COLO668 (cell line): Measurements from ENCODE around the gene NXPE3.
"Not testable (repeated sequence)": the region's sequence is repeated elsewhere in the genome, so short reads cannot be mapped to it uniquely, and the experiment has no call there.

Experiments used
- DNase-seq: peaks from one replicate; lab custom pipeline; 2025; ENCODE audit not compliant: unreplicated experiment; lab: John Stamatoyannopoulos, UW

NXPE3 gene

GRCh38 chr3:101851072-101851770 is 72.2 kb downstream of the NXPE3 start:
- no peak for DNase-seq

GRCh38 chr3:101851850-101852714 is 73.1 kb downstream of the NXPE3 start:
- no peak for DNase-seq

- DNase-seq: no peak
Observed at GRCh38 chr3:101852983-101853840, 74.2 kb downstream of the NXPE3 start.

GRCh38 chr3:101853982-101854381 is 75.0 kb downstream of the NXPE3 start:
- DNase-seq: no peak

- no peak for DNase-seq
Observed at GRCh38 chr3:101854608-101855304, 75.7 kb downstream of the NXPE3 start.

GRCh38 chr3:101857301-101857741 is 78.3 kb downstream of the NXPE3 start:
- no peak for DNase-seq

- DNase-seq: no peak
Observed at GRCh38 chr3:101858464-101859030, 79.5 kb downstream of the NXPE3 start.

- DNase-seq: no peak
Observed at GRCh38 chr3:101859882-101860448, 81.0 kb downstream of the NXPE3 start.

GRCh38 chr3:101861212-101861788 is 82.3 kb downstream of the NXPE3 start:
- no peak for DNase-seq

- DNase-seq: no peak
Observed at GRCh38 chr3:101861789-101862415, 82.9 kb downstream of the NXPE3 start.

GRCh38 chr3:101862416-101863165 is 83.6 kb downstream of the NXPE3 start:
- no peak for DNase-seq

- not testable (repeated sequence) for DNase-seq
Observed at GRCh38 chr3:101864926-101865325, 85.9 kb downstream of the NXPE3 start.

GRCh38 chr3:101865751-101866509 is 86.9 kb downstream of the NXPE3 start:
- DNase-seq: no peak

- no peak for DNase-seq
Observed at GRCh38 chr3:101867511-101867910, 88.5 kb downstream of the NXPE3 start.

GRCh38 chr3:101867996-101868395 is 89.0 kb downstream of the NXPE3 start:
- DNase-seq: no peak

- DNase-seq: no peak
Observed at GRCh38 chr3:101868534-101869464, 89.8 kb downstream of the NXPE3 start.

GRCh38 chr3:101870138-101870537 is 91.1 kb downstream of the NXPE3 start:
- DNase-seq: no peak
